PFSK-1 (cell line): Measurements from ENCODE around the gene SLFN12L.

ENCODE experiments used
- FOXP2 ChIP-seq: optimal IDR thresholded peaks from 2 replicates; pipeline ENCODE3; 2011; ENCODE audit warnings: borderline replicate concordance, control low read depth, inconsistent platforms; ENCODE audit not compliant: insufficient read depth; ENCODE audit errors: extremely low read length, extremely low read depth
- POLR2AphosphoS5 ChIP-seq: IDR thresholded peaks from 2 replicates; pipeline ENCODE4 v1.6.1; 2012; ENCODE audit warnings: low read depth, mild to moderate bottlenecking, control low read depth, low read length, moderate library complexity
- SIN3A ChIP-seq: IDR thresholded peaks from 2 replicates; pipeline ENCODE4 v1.6.1; 2012; ENCODE audit warnings: mild to moderate bottlenecking, low read length, moderate library complexity, borderline replicate concordance; ENCODE audit not compliant: insufficient read depth
- TAF1 ChIP-seq: IDR thresholded peaks from 2 replicates; pipeline ENCODE4 v1.6.1; 2012; ENCODE audit warnings: low read length, control low read depth, borderline replicate concordance; ENCODE audit not compliant: insufficient read depth
- TF ChIP-seq, protein P1 (sequence below), 2 experiments: IDR thresholded peaks; 2 replicates each; pipeline versions ENCODE4 v1.6.1 to v1.8.0; 2011 to 2012; ENCODE audit warnings: low read depth in 2 of 2, low read length in 2 of 2, control low read depth in 1 of 2, inconsistent platforms in 1 of 2, mild to moderate bottlenecking in 1 of 2, moderate library complexity in 1 of 2; ENCODE audit not compliant: insufficient read depth in 1 of 2

The SLFN12L gene

DNA sequence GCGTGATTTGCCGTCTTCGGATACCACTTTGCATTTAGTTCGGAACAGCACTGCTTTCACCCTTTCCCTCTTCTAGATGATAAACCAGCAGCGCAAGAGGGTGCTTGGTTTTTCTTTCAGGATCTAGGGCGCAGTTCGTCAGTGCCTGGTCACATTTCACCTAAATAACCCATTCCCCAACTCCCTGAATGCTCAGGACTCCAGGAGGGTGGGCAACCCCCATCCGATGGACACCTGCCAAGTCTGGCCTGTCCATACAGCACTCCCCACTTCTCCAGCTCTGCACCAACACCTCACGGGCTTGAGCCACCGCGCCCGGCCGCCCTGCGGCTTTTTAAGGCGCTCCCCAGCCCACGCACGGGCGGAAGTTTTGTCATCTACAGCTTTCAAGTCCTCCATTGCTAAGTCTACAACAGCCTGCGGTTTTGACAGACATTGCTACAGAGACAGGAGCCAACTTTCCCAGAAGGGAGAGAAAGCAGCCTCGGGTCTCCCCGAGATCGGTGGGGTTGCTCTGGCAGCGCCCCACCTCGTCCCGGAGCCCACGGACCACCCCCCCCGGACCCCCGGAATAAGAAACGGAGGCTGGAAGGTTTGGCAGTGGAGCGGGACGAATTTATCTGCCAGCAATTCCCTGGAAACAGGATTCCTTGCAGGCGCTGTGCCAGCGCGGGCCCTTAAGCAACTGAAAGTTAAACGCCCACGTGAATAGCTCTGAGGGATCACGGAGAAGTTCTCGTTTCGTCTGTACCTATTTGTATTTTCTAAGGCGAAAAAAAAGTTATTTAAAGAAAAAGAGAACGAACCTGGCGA is 50.4 kb downstream of the SLFN12L start:
- TF ChIP-seq TAF1 (no peak), SIN3A (no peak), POLR2AphosphoS5 (no peak), FOXP2 (no peak)
- TF ChIP-seq, protein P1, sequence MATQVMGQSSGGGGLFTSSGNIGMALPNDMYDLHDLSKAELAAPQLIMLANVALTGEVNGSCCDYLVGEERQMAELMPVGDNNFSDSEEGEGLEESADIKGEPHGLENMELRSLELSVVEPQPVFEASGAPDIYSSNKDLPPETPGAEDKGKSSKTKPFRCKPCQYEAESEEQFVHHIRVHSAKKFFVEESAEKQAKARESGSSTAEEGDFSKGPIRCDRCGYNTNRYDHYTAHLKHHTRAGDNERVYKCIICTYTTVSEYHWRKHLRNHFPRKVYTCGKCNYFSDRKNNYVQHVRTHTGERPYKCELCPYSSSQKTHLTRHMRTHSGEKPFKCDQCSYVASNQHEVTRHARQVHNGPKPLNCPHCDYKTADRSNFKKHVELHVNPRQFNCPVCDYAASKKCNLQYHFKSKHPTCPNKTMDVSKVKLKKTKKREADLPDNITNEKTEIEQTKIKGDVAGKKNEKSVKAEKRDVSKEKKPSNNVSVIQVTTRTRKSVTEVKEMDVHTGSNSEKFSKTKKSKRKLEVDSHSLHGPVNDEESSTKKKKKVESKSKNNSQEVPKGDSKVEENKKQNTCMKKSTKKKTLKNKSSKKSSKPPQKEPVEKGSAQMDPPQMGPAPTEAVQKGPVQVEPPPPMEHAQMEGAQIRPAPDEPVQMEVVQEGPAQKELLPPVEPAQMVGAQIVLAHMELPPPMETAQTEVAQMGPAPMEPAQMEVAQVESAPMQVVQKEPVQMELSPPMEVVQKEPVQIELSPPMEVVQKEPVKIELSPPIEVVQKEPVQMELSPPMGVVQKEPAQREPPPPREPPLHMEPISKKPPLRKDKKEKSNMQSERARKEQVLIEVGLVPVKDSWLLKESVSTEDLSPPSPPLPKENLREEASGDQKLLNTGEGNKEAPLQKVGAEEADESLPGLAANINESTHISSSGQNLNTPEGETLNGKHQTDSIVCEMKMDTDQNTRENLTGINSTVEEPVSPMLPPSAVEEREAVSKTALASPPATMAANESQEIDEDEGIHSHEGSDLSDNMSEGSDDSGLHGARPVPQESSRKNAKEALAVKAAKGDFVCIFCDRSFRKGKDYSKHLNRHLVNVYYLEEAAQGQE (IDR thresholded peaks at IDR 0.05; ENCODE audit: insufficient read depth in 1 of 2, low read depth in 2 of 2, low read length in 2 of 2), result no peak

DNA sequence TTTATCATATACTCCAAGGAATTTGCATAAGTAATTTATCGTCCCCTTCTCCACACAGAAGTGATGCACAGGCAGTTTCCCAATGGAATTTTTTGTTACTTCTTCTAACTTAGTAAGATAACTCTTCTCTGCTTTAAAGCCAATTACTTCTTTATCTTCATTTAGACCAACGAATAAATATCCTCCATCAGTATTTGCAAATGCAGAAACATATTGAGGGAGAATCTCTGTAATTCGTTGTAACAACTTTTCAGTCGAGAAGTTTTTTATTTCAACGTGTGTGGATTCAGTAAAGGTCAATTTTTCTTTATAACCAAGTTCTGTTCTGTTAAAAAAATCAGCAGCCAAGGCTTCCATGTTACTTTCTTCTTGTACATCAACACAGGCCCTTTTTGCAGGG is 58.2 kb downstream of the SLFN12L start:
- TF ChIP-seq POLR2AphosphoS5 (no peak), TAF1 (no peak), SIN3A (no peak), FOXP2 (no peak)
- TF ChIP-seq, protein P1 (IDR thresholded peaks at IDR 0.05; ENCODE audit: insufficient read depth in 1 of 2, low read depth in 2 of 2, low read length in 2 of 2), result no peak

DNA sequence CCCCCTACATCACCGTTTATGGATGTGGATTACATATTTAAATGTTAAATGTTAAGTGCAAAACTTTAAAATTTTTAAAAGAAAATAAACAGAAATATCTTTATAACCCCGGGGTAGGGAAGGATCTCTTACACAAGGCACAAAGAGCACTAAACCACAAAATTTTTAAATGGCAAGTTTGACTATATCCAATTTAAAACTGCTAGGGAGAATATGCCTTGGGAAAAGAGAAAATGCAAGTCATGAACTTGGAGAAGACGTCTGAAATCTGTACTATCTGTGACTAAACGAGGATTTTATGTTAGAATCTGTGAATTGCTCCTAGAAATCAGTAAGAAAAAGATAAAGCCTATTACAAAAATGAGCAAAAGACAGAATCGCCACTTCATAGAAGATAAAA is 60.2 kb downstream of the SLFN12L start:
- TF ChIP-seq FOXP2, result no peak

DNA sequence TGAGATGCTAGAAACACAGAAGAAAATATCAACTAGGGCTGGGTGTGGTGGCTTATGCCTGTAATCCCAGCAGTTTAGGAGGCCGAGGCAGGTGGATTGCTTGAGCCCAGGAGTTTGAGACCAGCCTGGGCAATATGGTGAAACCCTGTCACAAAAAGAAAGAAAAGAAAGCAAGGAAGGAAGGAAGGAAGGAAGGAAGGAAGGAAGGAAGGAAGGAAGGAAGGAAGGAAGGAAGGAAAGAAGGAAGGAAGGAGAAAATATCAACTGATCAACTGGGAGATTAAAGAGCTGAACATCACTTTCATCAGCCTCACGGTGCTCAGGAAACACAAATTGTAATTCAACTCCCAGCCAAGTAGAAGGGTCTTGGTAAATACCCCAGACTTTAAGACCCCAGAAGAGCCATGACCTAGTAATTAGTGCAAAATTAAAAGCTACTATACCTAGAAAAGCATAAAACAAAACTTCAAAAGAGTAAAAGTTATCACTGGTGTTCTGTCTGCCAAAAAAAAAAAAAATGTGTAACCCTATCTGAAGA is 61.1 kb downstream of the SLFN12L start:
- TF ChIP-seq SIN3A, result no peak
- TF ChIP-seq TAF1, result no peak
- no peak for TF ChIP-seq FOXP2
- TF ChIP-seq, protein P1 (IDR thresholded peaks at IDR 0.05; ENCODE audit: insufficient read depth in 1 of 2, low read depth in 2 of 2, low read length in 2 of 2), result no peak
- TF ChIP-seq POLR2AphosphoS5, result no peak

DNA sequence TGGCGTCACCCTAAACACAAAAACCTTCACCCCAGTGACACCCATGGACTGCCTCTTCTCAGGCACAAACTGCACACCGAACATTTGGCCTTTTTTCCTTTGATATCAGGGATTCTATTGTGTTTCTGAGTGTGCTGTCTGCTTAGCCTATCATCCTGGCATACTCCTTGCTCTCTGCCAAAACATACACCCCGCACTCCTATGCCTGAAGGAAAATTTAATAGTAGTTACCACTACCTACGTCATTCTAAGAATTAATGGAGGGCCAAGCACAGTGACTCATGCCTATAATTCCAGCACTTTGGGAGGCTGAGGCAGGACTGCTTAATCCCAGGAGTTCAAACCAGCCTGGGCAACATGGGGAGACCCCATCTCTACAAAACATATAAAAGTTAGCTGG is 69.0 kb downstream of the SLFN12L start:
- no peak for TF ChIP-seq POLR2AphosphoS5
- TF ChIP-seq SIN3A, result no peak
- TF ChIP-seq TAF1, result no peak
- TF ChIP-seq FOXP2, result no peak
- TF ChIP-seq, protein P1 (IDR thresholded peaks at IDR 0.05; ENCODE audit: insufficient read depth in 1 of 2, low read depth in 2 of 2, low read length in 2 of 2), result no peak
